Measurements from ENCODE around the gene TP53I13.
A peak's percentile ranks its signal among the peaks of the same experiment; 100 is the strongest.

TP53I13 gene

DNA sequence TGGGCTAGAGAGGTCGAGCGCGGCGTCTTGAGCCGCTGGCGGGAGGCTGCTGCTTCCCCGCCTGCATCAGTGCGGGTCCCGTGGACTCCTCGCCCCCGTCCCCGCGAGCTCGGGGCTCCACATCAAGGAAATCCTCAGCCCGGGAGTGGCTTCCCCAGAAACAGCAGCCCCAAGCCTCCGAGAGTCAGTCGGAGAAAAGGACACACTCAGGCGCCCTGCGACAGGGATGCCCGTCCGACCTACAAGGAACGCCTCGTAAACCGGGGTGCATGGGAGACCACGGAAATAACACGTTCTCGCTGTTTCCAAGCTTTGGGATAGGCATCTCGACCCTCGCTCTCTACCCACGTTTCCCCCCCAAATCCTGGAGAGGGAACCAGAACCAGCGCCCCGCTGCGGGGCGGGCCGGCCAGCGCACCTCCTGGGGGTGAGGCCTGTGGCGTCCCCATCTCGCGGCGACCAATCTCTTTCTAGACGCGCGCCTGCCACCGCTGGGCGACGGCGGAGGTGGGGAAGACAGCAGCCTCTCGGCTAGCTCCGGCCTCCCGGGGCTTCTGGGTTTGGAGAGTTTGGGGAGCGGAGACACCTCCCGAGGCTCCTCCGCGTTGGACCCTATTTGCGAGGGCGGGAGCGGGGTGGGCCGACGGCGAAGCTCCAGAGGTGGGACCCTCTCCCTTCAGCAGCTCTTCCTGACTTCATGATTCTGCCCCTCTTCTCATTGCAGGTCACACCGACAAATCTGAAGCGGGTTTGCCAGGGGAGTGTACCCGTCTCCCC lies 759 bp upstream of the TP53I13 start:
- DNase-seq, result peak; percentile 31

DNA sequence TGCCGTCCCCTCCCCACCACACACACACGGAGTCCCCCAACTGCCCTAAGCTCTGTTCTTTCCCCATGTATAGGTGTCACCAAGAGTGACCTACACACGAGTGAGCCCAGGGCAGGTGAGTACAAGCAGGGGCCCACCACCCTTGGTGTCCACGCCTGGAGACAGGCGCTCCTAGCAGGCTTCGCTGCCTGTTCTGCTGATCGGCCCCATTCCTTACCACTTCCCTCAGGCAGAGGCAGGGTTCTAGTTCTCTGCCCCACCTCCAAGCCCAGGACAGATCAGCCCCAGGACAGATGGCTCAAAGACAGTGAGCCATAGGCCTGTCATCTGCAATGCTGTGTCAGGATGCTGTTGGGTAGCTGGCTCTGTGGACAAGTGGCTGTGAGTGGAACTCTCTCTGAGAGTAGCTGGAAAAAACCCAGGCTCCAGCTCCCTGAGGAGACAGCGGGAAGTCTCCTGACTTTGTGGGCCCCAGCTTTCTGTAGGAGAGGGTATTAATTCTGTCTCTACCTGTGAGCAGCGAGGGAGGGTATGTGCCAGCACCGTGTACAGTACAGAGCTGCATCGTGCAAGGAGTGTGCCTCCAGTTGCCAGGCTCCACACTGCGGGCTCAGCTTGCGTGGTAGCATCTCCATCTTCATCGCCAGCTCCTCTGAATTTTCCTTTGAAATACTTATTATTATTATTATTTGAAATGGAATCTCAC lies 897 bp downstream of the TP53I13 start:
- no peak for DNase-seq

DNA sequence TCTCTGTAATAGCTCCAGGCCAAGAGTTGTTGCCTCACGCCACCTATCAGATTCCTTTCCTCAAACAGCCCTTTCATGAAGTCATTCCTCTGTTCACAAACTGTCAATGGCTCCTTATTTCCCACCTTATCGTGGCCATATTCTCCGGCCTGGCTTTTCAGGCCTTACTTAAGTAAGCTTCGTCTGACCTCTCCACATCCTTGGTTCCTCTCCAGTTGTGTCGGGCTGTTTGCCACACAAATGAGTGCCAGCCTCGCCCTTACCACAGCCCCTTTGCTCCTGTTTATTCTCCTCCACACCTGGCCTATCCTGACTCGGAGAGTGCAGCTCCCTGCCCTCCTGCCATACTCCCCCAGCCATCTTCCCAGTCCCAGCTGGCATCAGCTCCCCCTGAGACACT lies 2.0 kb downstream of the TP53I13 start:
- DNase-seq, result no peak

DNA sequence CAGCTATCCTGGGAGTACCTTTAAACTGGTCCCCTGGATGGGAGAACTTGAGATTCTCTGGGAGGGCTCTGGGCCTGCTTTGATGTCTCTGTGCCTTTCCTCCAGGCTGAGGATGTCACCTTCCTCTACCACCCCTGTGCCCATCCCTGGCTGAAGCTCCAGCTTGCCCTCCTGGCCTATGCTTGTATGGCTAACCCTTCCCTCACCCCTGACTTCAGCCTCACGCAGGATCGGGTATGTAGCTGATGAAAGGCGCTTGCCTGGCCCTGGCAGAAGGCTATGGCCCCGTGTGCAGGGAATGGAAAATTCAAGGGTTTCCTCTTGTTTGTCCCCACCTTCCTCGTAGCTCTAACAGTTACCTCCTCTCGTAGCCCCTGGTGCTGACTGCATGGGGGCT lies 3.0 kb downstream of the TP53I13 start:
- no peak for DNase-seq

- DNase-seq, result no peak
These were observed 3.6 kb downstream of the TP53I13 start for GRCh38 chr17:29571883-29572681.

- DNase-seq, result no peak
These were observed 4.4 kb downstream of the TP53I13 start for GRCh38 chr17:29572691-29573557.

- DNase-seq, result no peak
These were observed 5.0 kb downstream of the TP53I13 start for GRCh38 chr17:29573558-29573869.

DNA sequence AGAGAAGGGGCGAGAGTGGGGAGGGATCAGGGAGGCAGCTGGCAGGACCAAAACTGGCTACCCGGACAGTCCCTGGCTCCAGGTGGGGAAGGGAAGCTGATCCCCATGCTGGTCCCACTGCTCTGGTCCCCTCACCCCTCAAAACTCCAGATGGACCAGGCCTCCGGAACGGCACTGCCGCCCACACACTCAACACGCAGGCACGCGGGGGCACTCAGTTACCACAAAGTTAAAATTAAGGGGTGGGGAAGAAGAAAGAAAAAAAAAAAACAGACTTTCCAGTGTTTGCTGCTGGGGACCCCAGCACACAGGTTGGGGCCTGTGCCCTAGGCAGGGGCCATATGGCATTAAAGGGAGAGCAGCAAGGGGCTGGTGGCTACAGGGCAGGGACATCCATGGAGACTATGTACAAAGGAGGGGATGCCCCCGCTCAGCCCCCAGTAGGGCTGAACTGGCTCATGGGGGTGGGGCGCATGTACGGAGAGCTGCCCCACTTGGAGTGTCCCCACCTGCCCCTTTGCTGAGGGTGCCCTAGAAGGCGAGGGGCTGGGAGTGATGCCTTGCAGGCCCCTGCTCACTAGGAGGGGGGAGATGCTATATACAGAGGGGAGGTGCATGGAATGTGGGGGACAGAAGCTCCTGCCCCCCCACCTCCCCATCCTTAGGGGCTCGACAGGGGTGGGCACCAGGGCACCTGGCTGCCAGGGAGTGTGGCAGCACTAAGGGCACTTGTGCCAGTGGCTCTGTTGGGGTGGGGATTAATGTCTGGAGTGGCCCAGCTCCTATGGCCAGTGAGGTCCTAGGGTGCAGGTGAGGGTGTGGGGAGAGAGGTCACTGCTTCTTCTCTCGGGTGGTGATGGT lies 5.6 kb downstream of the TP53I13 start:
- no peak for DNase-seq

DNA sequence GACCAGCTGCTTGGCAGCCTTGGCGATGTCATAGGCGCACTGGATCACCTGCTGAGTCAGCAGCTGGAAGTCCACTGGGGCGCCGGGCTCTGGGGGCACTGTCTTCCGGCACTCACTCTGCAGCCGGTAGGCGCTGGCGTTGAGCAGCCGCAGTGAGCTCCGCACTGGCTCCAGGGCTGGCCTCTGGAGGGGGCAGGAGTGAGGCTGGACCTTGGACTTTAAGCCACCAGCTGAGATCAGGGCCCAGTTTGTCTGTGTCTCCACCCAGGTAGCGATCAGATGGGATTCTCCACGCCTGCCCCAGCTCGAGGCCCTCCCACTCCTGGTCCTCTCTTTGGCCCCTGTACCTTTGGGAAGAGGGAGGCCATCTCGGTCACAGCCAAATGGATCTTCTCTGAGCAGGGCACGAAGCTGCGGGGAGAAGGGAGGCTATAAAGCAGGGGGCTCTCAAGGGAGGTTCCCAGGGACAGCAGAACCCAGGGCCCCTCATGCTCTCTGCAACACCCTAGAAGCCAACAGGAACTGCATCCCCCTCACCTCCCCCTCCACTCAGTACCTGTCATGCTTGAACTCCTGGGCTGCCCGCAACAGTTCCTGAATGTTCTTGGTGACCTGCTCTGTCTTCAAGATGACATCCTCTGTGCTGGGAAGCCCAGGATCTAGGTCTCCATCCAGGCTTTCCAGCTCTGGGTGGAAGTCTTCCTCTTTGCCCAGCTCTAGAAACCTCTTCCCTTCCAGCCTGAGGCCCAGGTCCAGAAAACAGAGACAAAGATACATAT lies 6.4 kb downstream of the TP53I13 start:
- no peak for DNase-seq

GRCh38 chr17:29575511-29576213 lies 7.2 kb downstream of the TP53I13 start:
- DNase-seq, result no peak

GRCh38 chr17:29576214-29577000 lies 7.9 kb downstream of the TP53I13 start:
- DNase-seq, result no peak

GRCh38 chr17:29577001-29577370 lies 8.5 kb downstream of the TP53I13 start:
- no peak for DNase-seq

GRCh38 chr17:29577385-29578211 lies 9.1 kb downstream of the TP53I13 start:
- no peak for DNase-seq

- DNase-seq, result no peak
These were observed 10.4 kb downstream of the TP53I13 start for GRCh38 chr17:29578626-29579485.

DNA sequence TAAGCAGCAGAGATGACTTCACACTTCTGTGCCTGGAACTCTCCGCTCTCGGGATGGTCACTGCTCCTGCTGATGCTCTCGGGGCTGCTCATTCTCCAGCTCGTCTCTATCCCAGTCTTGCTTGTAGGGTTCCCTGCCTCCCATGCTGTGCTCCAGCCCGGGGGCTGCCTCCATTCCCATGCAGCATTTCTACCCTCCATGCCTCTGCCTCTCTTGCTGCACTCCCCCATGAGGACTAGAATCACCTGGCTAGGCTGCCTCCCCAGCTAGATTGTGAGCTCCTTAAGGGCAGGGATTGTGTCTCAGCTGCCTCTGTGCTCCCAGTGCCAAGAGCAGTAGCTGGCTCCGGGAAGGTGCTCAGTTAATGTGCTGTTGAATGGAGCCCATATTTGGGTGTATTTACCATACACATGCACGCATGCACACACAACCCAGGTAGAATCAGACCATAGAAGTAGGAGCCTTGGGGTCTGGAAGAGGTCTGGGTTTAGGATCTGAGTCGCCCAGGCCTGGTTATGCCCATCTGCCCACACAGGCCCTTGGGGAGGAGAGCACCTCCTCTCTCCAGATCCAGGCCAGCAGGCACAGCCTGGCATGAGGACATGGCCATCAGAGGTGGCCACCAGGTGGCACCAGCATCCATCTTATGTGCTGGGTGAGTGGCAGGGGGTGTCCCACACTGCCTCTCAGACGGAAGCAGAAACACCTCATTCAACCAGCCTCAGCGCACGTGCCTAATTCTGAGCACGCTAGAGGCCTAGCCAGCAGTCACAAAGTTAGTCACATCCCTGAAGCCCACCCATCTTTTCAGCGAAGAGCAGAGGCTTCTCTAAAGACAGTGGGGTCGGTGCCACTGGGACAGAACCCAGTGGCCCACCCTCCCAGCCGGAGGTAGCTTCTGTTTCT lies 11.6 kb downstream of the TP53I13 start:
- DNase-seq, result peak; percentile 59

DNA sequence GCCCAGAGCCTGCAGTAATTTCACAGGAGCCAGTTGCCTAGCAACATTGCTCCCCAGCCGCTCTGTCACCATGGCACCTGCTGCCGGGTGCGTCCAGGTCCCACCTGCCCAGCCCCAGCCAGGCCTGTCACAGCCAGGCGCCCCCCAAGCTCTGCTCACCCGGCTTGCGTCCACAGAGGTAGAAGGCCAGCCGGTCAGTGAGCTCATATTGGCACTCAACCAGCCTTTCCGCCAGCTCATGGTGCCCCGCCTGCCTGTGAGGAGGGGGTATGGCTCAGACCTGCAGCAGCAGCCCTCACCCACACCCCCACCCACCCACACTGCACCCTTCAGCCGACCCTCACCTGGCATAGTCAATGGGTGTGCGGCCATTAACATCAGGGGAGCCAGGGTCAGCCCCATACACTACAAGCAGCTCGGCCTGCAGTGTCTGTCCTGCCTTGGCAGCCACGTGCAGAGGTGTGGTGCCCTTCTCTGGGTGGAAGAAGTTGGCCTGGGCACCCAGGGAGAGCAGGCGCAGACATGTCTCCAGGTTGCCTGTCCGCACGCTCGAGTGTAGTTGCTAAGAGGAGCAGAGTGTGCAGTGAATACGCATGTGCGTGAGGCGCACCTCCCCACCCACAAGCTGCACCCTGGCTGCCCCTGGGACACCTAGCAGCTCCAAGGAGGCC lies 13.2 kb downstream of the TP53I13 start:
- no peak for DNase-seq

Measured in NCI-H2227 treated with DMSO at 0.1 percent for 48 hours (cell line).